CD14-positive monocyte (primary cell): ENCODE measurements around the gene LPCAT3. TPM values are rescaled to one million over a fixed set of nuclear protein-coding genes. Genes with fewer than 3 reads are reported as not detected.

Experiments used
- DNase-seq, 3 donors: peaks; one replicate each; pipeline ENCODE4 v3.0.0-alpha.2; 2011 to 2022
- H2AFZ ChIP-seq: 2 replicates; pipeline ENCODE4 v1.6.0; 2012; ENCODE audit warnings: mild to moderate bottlenecking, low read depth, low read length, inconsistent platforms; ENCODE audit not compliant: insufficient read depth, poor library complexity, severe bottlenecking
- H3K27ac ChIP-seq, 2 donors: 1 replicate in 1 of 2; 2 replicates in 1 of 2; pipeline ENCODE4 v1.5.1; 2012 to 2013; ENCODE audit warnings: low read length in 2 of 2, control low read depth in 1 of 2, inconsistent platforms in 1 of 2, low read depth in 1 of 2, mild to moderate bottlenecking in 1 of 2
- H3K27me3 ChIP-seq, 2 donors: one replicate each; pipeline versions ENCODE4 v1.6.0 to v1.6.1; 2011 to 2013; ENCODE audit warnings: low read length in 2 of 2; ENCODE audit not compliant: control insufficient read depth in 2 of 2, insufficient read depth in 2 of 2
- H3K36me3 ChIP-seq, 2 donors: replicated peaks in 1 of 2; 1 replicate in 1 of 2; 2 replicates in 1 of 2; pipeline versions ENCODE4 v1.5.1 to v1.6.1; 2012 to 2013; ENCODE audit warnings: low read length in 2 of 2, control low read depth in 1 of 2, inconsistent platforms in 1 of 2, mild to moderate bottlenecking in 1 of 2; ENCODE audit not compliant: insufficient read depth in 2 of 2, control insufficient read depth in 1 of 2
- H3K4me1 ChIP-seq, 2 donors: 1 replicate in 1 of 2; 2 replicates in 1 of 2; pipeline versions ENCODE4 v1.5.1 to v1.6.1; 2012 to 2013; ENCODE audit warnings: low read length in 2 of 2, control low read depth in 1 of 2, inconsistent platforms in 1 of 2, mild to moderate bottlenecking in 1 of 2, moderate library complexity in 1 of 2; ENCODE audit not compliant: insufficient read depth in 2 of 2, control insufficient read depth in 1 of 2
- H3K4me2 ChIP-seq: replicated peaks from 2 replicates; pipeline ENCODE3; 2012; ENCODE audit warnings: low read length, moderate library complexity, mild to moderate bottlenecking; ENCODE audit not compliant: poor library complexity, severe bottlenecking; ENCODE audit errors: extremely low read depth
- H3K4me3 ChIP-seq, 3 experiments: fragments of 200-600 bp in 1 of 3; sonication (generic) in 1 of 3; replicated peaks in 1 of 3; 1 replicate in 2 of 3; 2 replicates in 1 of 3; pipeline ENCODE4 v1.5.1; 2011 to 2013; ENCODE audit warnings: low read length in 3 of 3, mild to moderate bottlenecking in 3 of 3, control low read depth in 2 of 3, low read depth in 2 of 3, inconsistent platforms in 1 of 3, moderate library complexity in 1 of 3
- H3K79me2 ChIP-seq: 2 replicates; pipeline ENCODE4 v1.6.0; 2012; ENCODE audit warnings: mild to moderate bottlenecking, control low read depth, inconsistent platforms, low read length, moderate library complexity; ENCODE audit not compliant: insufficient read depth
- H3K9ac ChIP-seq: 2 replicates; pipeline ENCODE4 v1.6.0; 2017; ENCODE audit warnings: low read length, mild to moderate bottlenecking; ENCODE audit not compliant: insufficient read depth, poor library complexity, severe bottlenecking
- H3K9me3 ChIP-seq, 2 donors: replicated peaks in 1 of 2; 1 replicate in 1 of 2; 2 replicates in 1 of 2; pipeline versions ENCODE4 v1.5.1 to v1.6.1; 2012 to 2013; ENCODE audit warnings: low read length in 2 of 2, control low read depth in 1 of 2; ENCODE audit not compliant: control insufficient read depth in 1 of 2, insufficient read depth in 1 of 2
- H4K20me1 ChIP-seq: 2 replicates; pipeline ENCODE4 v1.6.0; 2012; ENCODE audit warnings: mild to moderate bottlenecking, low read length, control low read depth, moderate library complexity; ENCODE audit not compliant: insufficient read depth
- H3K27ac Mint-ChIP-seq, 7 donors: one replicate each; pipeline ENCODE4 v1.8.0; 2020; ENCODE audit warnings: mild to moderate bottlenecking in 7 of 7, mixed read lengths in 7 of 7, moderate library complexity in 6 of 7, inconsistent platforms in 2 of 7
- H3K27me3 Mint-ChIP-seq, 3 donors: one replicate each; pipeline ENCODE4 v1.8.0; 2021 to 2022; ENCODE audit warnings: low read depth in 3 of 3, mild to moderate bottlenecking in 3 of 3, mixed read lengths in 3 of 3, moderate library complexity in 3 of 3, inconsistent platforms in 1 of 3
- H3K36me3 Mint-ChIP-seq, 2 donors: one replicate each; pipeline ENCODE4 v1.8.0; 2020; ENCODE audit warnings: mixed read lengths in 2 of 2, inconsistent platforms in 1 of 2, mild to moderate bottlenecking in 1 of 2
- H3K4me1 Mint-ChIP-seq: one replicate; pipeline ENCODE4 v1.8.0; 2020; ENCODE audit warnings: mild to moderate bottlenecking, mixed read lengths
- H3K4me3 Mint-ChIP-seq, 2 donors: one replicate each; pipeline ENCODE4 v1.8.0; 2020; ENCODE audit warnings: mild to moderate bottlenecking in 2 of 2, mixed read lengths in 2 of 2, moderate library complexity in 1 of 2
- H3K9me3 Mint-ChIP-seq, 7 donors: one replicate each; pipeline ENCODE4 v1.8.0; 2020 to 2022; ENCODE audit warnings: mixed read lengths in 7 of 7, mild to moderate bottlenecking in 6 of 7, moderate library complexity in 6 of 7, inconsistent platforms in 2 of 7
- WGBS: methylation state at CpG from one replicate; pipeline ENCODE4 v1.1.5; 2013; ENCODE audit warnings: missing lambda C conversion rate; ENCODE audit not compliant: insufficient coverage; 5-methylcytosine and 5-hydroxymethylcytosine counted together
- intact Hi-C, 2 donors: fragments of 100-400 bp; cut with micrococcal nuclease; formaldehyde crosslinking; loops; one replicate each; pipeline versions ENCODE4 v1.15.0 to v1.15.1; 2023
- polyA plus RNA-seq, 3 donors: library from polyadenylated mRNA; depleted of rRNA in 1 of 3; unstranded in 2 of 3; stranded (reverse) in 1 of 3; fragments of 300-500 nt in 2 of 3; fragments of >200 nt in 1 of 3; fragmentation: Illumina TruSeq in 2 of 3; gene quantifications; 1 replicate in 2 of 3; 2 replicates in 1 of 3; pipeline ENCODE4 v1.2.3, GENCODE V29; 2012 to 2021
- TF ChIP-seq, protein P1 (sequence below): fragments of 200-600 bp; IDR thresholded peaks from one replicate; pipeline ENCODE4 v1.8.0; 2022; ENCODE audit warnings: antibody characterized with exemption, mild to moderate bottlenecking

LPCAT3 gene
- polyA plus RNA-seq, 3 donors: 50.9 to 62.7 (median 54.1) TPM

DNA sequence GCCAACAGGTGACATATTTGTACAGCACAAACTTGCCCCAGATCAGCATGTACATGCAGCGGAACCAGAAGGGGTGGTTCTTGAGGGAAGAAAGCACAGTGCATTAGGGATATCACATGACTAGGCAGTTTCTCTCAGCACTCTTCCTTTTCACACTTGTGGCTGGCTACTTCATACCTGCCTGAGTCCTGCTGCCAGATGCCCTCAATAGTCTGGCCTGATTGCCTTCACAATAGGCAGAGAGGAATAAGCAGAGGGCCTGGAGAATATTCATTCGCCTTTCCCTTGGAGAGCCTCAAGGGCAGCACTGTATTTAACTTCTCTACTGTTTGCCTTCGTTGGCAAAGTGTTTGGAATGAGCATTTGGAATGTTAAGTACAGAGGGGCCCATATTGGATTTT, 39.7 kb downstream of the LPCAT3 start:
- H3K4me1 Mint-ChIP-seq: peaks cover 1% of the 10 kb centered on the region
- H3K79me2 ChIP-seq: no peaks in the 10 kb centered on the region
- H4K20me1 ChIP-seq: no peaks in the 10 kb centered on the region
- no peaks in the 10 kb centered on the region for H3K27me3 ChIP-seq
- 100% methylated on average over 1 of the region's 3 CpGs for WGBS
- H3K36me3 Mint-ChIP-seq: peaks cover 92 to 98% of the 10 kb centered on the region in 2 donors
- H3K4me2 ChIP-seq: no peak overlapping the region
- intact Hi-C loops: no loop called here
- H2AFZ ChIP-seq: no peak overlapping the region
- no peaks in the 10 kb centered on the region for H3K9me3 ChIP-seq
- no peaks in the 10 kb centered on the region for H3K27me3 Mint-ChIP-seq
- peak overlapping the region in 2 of 7 donors; percentile 23 to 82 for H3K27ac Mint-ChIP-seq
- no peak overlapping the region for H3K4me3 Mint-ChIP-seq
- no peak overlapping the region for H3K9ac ChIP-seq
- peaks cover 96 to 98% of the 10 kb centered on the region in 2 donors for H3K36me3 ChIP-seq
- no peaks in the 10 kb centered on the region for H3K9me3 Mint-ChIP-seq
- no peak for DNase-seq
- peak overlapping the region in 1 of 2 donors; percentile 28 for H3K27ac ChIP-seq
- no peaks in the 10 kb centered on the region for H3K4me1 ChIP-seq
- no peak overlapping the region for H3K4me3 ChIP-seq
- TF ChIP-seq, protein P1, sequence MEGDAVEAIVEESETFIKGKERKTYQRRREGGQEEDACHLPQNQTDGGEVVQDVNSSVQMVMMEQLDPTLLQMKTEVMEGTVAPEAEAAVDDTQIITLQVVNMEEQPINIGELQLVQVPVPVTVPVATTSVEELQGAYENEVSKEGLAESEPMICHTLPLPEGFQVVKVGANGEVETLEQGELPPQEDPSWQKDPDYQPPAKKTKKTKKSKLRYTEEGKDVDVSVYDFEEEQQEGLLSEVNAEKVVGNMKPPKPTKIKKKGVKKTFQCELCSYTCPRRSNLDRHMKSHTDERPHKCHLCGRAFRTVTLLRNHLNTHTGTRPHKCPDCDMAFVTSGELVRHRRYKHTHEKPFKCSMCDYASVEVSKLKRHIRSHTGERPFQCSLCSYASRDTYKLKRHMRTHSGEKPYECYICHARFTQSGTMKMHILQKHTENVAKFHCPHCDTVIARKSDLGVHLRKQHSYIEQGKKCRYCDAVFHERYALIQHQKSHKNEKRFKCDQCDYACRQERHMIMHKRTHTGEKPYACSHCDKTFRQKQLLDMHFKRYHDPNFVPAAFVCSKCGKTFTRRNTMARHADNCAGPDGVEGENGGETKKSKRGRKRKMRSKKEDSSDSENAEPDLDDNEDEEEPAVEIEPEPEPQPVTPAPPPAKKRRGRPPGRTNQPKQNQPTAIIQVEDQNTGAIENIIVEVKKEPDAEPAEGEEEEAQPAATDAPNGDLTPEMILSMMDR: no peak

DNA sequence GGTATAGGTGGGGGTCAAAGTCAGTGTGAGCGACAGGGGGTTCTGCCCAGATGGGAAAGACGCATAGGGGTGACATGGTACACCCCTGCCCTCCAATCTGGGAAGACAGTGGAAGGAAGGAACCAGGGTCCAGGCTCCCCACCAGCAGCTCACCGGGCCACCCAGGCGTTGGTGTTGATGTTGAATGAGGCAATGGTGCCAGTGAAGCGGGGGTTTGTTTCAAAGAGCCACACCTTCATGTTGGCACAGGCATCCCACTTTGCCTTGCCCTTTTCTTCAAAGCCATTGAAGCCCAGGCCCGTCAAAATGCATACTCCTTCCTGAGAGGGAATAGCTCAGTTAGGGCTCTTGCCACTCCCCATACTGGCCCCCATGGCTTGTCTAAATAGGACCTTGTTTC, 40.1 kb downstream of the LPCAT3 start:
- no peaks in the 10 kb centered on the region for H4K20me1 ChIP-seq
- no peaks in the 10 kb centered on the region for H3K9me3 ChIP-seq
- TF ChIP-seq, protein P1: no peak
- Mint-ChIP-seq H3K36me3 (peaks cover 89 to 97% of the 10 kb centered on the region in 2 donors), H3K4me3 (no peak overlapping the region), H3K4me1 (peaks cover 1% of the 10 kb centered on the region), H3K27ac (peak overlapping the region in 2 of 7 donors; percentile 23 to 82), H3K9me3 (no peaks in the 10 kb centered on the region), H3K27me3 (no peaks in the 10 kb centered on the region)
- no peak overlapping the region for H2AFZ ChIP-seq
- 91% methylated on average over 5 of the region's 6 CpGs for WGBS
- H3K36me3 ChIP-seq: peaks cover 92 to 94% of the 10 kb centered on the region in 2 donors
- no peaks in the 10 kb centered on the region for H3K4me1 ChIP-seq
- H3K79me2 ChIP-seq: no peaks in the 10 kb centered on the region
- DNase-seq: no peak
- no peaks in the 10 kb centered on the region for H3K27me3 ChIP-seq
- H3K4me3 ChIP-seq: no peak overlapping the region
- intact Hi-C loops: no loop called here
- no peak overlapping the region for H3K27ac ChIP-seq
- no peak overlapping the region for H3K4me2 ChIP-seq
- no peak overlapping the region for H3K9ac ChIP-seq
